HepG2 (cell line): ENCODE results near the gene DPEP2NB. TPM values are rescaled to one million over a fixed set of nuclear protein-coding genes. Genes with fewer than 3 reads are reported as not detected.
A peak's percentile ranks its signal among the peaks of the same experiment; 100 is the strongest.

Experiments
- HDAC2 ChIP-seq: sonication (generic); formaldehyde crosslinking; IDR thresholded peaks from 2 replicates; pipeline ENCODE4 v1.4.0; 2020; ENCODE audit warnings: missing genetic modification reagents
- HNF4G ChIP-seq, 2 experiments: sonication (generic) in 1 of 2; formaldehyde crosslinking in 1 of 2; IDR thresholded peaks; 2 replicates each; pipeline versions ENCODE4 v1.4.0 to v1.6.1; 2011 to 2020; ENCODE audit warnings: borderline replicate concordance in 2 of 2, low read depth in 2 of 2, mild to moderate bottlenecking in 2 of 2, low read length in 1 of 2, missing genetic modification reagents in 1 of 2, moderate library complexity in 1 of 2
- TAF1 ChIP-seq: sonication (generic); formaldehyde crosslinking; IDR thresholded peaks from 2 replicates; pipeline ENCODE4 v1.4.0; 2020; ENCODE audit warnings: missing genetic modification reagents
- TGIF2 ChIP-seq: IDR thresholded peaks from 2 replicates; pipeline ENCODE4 v1.6.1; 2016; ENCODE audit warnings: control low read depth, missing compliant biosample characterization
- ZBTB8A ChIP-seq: sonication (generic); formaldehyde crosslinking; IDR thresholded peaks from 2 replicates; pipeline ENCODE4 v1.4.0; 2020; ENCODE audit warnings: mild to moderate bottlenecking, low read depth, missing genetic modification reagents, borderline replicate concordance
- ZNF232 ChIP-seq: sonication (generic); formaldehyde crosslinking; IDR thresholded peaks from 2 replicates; pipeline ENCODE4 v1.4.0; 2020; ENCODE audit warnings: missing genetic modification reagents, borderline replicate concordance
- ZNF329 ChIP-seq: sonication (generic); formaldehyde crosslinking; IDR thresholded peaks from 2 replicates; pipeline ENCODE4 v1.9.0; 2021; ENCODE audit warnings: low read depth, mild to moderate bottlenecking, missing genetic modification reagents
- ZNF354B ChIP-seq: sonication (generic); formaldehyde crosslinking; IDR thresholded peaks from 2 replicates; pipeline ENCODE4 v1.8.0; 2022; ENCODE audit warnings: mild to moderate bottlenecking, missing genetic modification reagents
- ZNF431 ChIP-seq: sonication (generic); formaldehyde crosslinking; IDR thresholded peaks from 2 replicates; pipeline ENCODE4 v1.9.0; 2022; ENCODE audit warnings: missing genetic modification reagents, low read depth, mild to moderate bottlenecking, borderline replicate concordance
- ZNF891 ChIP-seq: sonication (generic); formaldehyde crosslinking; IDR thresholded peaks from 2 replicates; pipeline ENCODE4 v1.5.0; 2020; ENCODE audit warnings: mild to moderate bottlenecking, missing genetic modification reagents
- polyA plus RNA-seq, 8 experiments: library from polyadenylated mRNA; depleted of rRNA in 3 of 8; stranded (reverse) in 7 of 8; unstranded in 1 of 8; fragments of >200 nt; fragmentation: Illumina TruSeq in 4 of 8; extraction: Trizol in 4 of 8; gene quantifications; 2 replicates each; pipeline versions ENCODE4 v1.2.1 to v1.2.3, GENCODE V29; 2011 to 2016; ENCODE audit warnings: low read depth in 4 of 8, missing spikeins in 1 of 8, mixed read lengths in 1 of 8; ENCODE audit not compliant: insufficient read depth in 1 of 8
- total RNA-seq, 5 experiments: library from RNA; depleted of rRNA; stranded (reverse); fragments of >200 nt; fragmentation: Illumina TruSeq; extraction: Trizol; gene quantifications; 2 replicates each; pipeline ENCODE4 v1.2.3, GENCODE V29; 2016; ENCODE audit warnings: low read depth in 1 of 5
- TF ChIP-seq, protein P1 (sequence below): IDR thresholded peaks from 2 replicates; pipeline ENCODE4 v1.6.1; 2012; ENCODE audit warnings: low read depth, low read length, improper control_type of control experiment
- TF ChIP-seq, protein P2 (sequence below): sonication (generic); formaldehyde crosslinking; IDR thresholded peaks from 2 replicates; pipeline ENCODE4 v1.4.0; 2020; ENCODE audit warnings: missing genetic modification reagents, mild to moderate bottlenecking, borderline replicate concordance
- TF ChIP-seq, protein P3 (sequence below): sonication (generic); formaldehyde crosslinking; IDR thresholded peaks from 2 replicates; pipeline ENCODE4 v1.5.0; 2020; ENCODE audit warnings: missing genetic modification reagents
- TF ChIP-seq, protein P4 (sequence below): fragments of 450-650 bp; IDR thresholded peaks from 2 replicates; pipeline ENCODE4 v1.6.1; 2017; ENCODE audit warnings: mild to moderate bottlenecking
- TF ChIP-seq, protein P5 (sequence below): sonication (generic); formaldehyde crosslinking; IDR thresholded peaks from 2 replicates; pipeline ENCODE4 v1.4.0; 2020; ENCODE audit warnings: missing genetic modification reagents

DPEP2NB gene
- total and polyA plus RNA-seq, 2 of the 13 experiments (the other 11 are each of a cell fraction or from before 2014, with no cell fraction given), result not detected

DNA sequence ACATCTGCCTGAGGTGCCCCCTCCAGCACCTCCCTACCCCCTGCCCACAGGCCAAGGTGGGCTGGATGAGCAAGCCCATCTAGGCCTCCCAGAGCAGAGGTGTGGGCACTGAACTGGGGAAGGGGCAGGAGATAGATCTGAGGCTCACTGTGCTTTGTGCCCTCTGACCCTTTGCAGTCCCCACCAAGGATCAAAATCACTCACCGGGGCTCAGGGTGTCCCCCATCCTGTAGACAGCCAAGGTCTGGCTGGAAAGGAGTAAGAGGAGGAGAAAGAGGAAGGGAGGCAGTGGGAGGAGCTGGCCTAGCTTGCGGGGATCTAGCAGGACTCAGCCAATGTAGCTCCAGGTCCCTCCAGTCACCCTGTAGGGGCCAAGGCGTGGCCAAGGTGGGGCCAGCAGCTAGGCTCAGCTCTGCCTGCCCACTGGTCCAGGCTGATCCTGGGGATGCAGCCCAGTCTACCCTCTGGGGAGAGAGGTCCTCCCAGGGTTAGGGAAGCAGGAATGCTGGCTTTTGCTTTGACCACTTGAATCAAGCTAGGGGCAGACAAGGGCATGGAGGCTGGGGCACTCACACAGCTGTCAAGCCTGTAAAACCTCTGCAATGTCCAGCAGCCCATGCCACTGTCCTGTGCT lies 49.0 kb downstream of the DPEP2NB start (continued):
- TF ChIP-seq, protein P1, sequence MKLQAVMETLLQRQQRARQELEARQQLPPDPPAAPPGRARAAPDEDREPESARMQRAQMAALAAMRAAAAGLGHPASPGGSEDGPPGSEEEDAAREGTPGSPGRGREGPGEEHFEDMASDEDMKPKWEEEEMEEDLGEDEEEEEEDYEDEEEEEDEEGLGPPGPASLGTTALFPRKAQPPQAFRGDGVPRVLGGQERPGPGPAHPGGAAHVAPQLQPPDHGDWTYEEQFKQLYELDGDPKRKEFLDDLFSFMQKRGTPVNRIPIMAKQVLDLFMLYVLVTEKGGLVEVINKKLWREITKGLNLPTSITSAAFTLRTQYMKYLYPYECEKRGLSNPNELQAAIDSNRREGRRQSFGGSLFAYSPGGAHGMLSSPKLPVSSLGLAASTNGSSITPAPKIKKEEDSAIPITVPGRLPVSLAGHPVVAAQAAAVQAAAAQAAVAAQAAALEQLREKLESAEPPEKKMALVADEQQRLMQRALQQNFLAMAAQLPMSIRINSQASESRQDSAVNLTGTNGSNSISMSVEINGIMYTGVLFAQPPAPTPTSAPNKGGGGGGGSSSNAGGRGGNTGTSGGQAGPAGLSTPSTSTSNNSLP, result no peak
- TF ChIP-seq TAF1 (CRISPR knock-in tag) (peak; percentile 72; the same call in 1 of the 2 replicates), HDAC2 (CRISPR knock-in tag) (no peak), TGIF2 (CRISPR knock-in tag) (0 out of 2 replicates have a peak, but pooled peaks have one; percentile 46), ZNF891 (CRISPR knock-in tag) (no peak), ZNF431 (CRISPR knock-in tag) (no peak), HNF4G (IDR thresholded peaks at IDR 0.05; ENCODE audit: borderline replicate concordance, low read depth, low read length) (no peak), HNF4G (CRISPR knock-in tag; IDR thresholded peaks at IDR 0.05; ENCODE audit: borderline replicate concordance, low read depth) (no peak), ZNF329 (CRISPR knock-in tag) (no peak), ZNF232 (CRISPR knock-in tag) (no peak; the same call in 1 of the 2 replicates), ZNF354B (no peak), ZBTB8A (CRISPR knock-in tag) (peak; percentile 50; the same call in 1 of the 2 replicates)
- TF ChIP-seq, protein P2, sequence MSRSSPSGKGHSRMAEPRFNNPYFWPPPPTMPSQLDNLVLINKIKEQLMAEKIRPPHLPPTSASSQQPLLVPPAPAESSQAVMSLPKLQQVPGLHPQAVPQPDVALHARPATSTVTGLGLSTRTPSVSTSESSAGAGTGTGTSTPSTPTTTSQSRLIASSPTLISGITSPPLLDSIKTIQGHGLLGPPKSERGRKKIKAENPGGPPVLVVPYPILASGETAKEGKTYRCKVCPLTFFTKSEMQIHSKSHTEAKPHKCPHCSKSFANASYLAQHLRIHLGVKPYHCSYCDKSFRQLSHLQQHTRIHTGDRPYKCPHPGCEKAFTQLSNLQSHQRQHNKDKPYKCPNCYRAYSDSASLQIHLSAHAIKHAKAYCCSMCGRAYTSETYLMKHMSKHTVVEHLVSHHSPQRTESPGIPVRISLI, result no peak
- TF ChIP-seq, protein P3, sequence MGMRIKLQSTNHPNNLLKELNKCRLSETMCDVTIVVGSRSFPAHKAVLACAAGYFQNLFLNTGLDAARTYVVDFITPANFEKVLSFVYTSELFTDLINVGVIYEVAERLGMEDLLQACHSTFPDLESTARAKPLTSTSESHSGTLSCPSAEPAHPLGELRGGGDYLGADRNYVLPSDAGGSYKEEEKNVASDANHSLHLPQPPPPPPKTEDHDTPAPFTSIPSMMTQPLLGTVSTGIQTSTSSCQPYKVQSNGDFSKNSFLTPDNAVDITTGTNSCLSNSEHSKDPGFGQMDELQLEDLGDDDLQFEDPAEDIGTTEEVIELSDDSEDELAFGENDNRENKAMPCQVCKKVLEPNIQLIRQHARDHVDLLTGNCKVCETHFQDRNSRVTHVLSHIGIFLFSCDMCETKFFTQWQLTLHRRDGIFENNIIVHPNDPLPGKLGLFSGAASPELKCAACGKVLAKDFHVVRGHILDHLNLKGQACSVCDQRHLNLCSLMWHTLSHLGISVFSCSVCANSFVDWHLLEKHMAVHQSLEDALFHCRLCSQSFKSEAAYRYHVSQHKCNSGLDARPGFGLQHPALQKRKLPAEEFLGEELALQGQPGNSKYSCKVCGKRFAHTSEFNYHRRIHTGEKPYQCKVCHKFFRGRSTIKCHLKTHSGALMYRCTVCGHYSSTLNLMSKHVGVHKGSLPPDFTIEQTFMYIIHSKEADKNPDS (CRISPR knock-in tag), result 0 out of 2 replicates have a peak, but pooled peaks have one; percentile 8
- TF ChIP-seq, protein P4, sequence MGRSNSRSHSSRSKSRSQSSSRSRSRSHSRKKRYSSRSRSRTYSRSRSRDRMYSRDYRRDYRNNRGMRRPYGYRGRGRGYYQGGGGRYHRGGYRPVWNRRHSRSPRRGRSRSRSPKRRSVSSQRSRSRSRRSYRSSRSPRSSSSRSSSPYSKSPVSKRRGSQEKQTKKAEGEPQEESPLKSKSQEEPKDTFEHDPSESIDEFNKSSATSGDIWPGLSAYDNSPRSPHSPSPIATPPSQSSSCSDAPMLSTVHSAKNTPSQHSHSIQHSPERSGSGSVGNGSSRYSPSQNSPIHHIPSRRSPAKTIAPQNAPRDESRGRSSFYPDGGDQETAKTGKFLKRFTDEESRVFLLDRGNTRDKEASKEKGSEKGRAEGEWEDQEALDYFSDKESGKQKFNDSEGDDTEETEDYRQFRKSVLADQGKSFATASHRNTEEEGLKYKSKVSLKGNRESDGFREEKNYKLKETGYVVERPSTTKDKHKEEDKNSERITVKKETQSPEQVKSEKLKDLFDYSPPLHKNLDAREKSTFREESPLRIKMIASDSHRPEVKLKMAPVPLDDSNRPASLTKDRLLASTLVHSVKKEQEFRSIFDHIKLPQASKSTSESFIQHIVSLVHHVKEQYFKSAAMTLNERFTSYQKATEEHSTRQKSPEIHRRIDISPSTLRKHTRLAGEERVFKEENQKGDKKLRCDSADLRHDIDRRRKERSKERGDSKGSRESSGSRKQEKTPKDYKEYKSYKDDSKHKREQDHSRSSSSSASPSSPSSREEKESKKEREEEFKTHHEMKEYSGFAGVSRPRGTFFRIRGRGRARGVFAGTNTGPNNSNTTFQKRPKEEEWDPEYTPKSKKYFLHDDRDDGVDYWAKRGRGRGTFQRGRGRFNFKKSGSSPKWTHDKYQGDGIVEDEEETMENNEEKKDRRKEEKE, result no peak
- TF ChIP-seq, protein P5, sequence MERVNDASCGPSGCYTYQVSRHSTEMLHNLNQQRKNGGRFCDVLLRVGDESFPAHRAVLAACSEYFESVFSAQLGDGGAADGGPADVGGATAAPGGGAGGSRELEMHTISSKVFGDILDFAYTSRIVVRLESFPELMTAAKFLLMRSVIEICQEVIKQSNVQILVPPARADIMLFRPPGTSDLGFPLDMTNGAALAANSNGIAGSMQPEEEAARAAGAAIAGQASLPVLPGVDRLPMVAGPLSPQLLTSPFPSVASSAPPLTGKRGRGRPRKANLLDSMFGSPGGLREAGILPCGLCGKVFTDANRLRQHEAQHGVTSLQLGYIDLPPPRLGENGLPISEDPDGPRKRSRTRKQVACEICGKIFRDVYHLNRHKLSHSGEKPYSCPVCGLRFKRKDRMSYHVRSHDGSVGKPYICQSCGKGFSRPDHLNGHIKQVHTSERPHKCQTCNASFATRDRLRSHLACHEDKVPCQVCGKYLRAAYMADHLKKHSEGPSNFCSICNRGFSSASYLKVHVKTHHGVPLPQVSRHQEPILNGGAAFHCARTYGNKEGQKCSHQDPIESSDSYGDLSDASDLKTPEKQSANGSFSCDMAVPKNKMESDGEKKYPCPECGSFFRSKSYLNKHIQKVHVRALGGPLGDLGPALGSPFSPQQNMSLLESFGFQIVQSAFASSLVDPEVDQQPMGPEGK (CRISPR knock-in tag), result peak; percentile 28
